A549 (cell line): ENCODE data around the gene WDR48. TPM values are rescaled to one million over a fixed set of nuclear protein-coding genes. Genes with fewer than 3 reads are reported as not detected.

ENCODE experiments used
- ATAC-seq, 2 experiments: fragments of 200-7000 bp in 1 of 2; fragments of >200 bp in 1 of 2; cut with Nextera tagmentation in 1 of 2; cut with Tn5 transposase in 1 of 2; 3 replicates each; pipeline versions ENCODE4 v1.8.0 to v1.9.1; 2018 to 2020; ENCODE audit warnings: mild to moderate bottlenecking in 1 of 2, moderate library complexity in 1 of 2
- CTCF ChIA-PET: fragments of 300-600 bp; sonication (Branson Sonifier 250); formaldehyde crosslinking; extraction: SDS; loops from one replicate; lab custom pipeline; 2021; ENCODE audit warnings: antibody characterized with exemption, inconsistent platforms; lab: Yijun Ruan, JAX
- POLR2A ChIA-PET: fragments of 350-600 bp; formaldehyde crosslinking; extraction: SDS; loops from one replicate; lab custom pipeline; 2021; ENCODE audit warnings: antibody characterized with exemption, inconsistent platforms; lab: Yijun Ruan, JAX
- DNase-seq, 2 experiments: peaks; one replicate each; pipeline versions ENCODE4 v3.0.0 to v3.0.0-alpha.2; 2011 to 2016; ENCODE audit warnings: low read depth in 1 of 2, low spot score in 1 of 2
- FAIRE-seq: peaks from 2 replicates; lab custom pipeline; 2011; peaks lifted over from hg19 to GRCh38; lab: Jason Lieb, UNC
- H3K27ac ChIP-seq, 2 experiments: fragments of >200 bp; sonication (Bioruptor Twin); formaldehyde crosslinking; 3 replicates each; pipeline ENCODE4 v1.5.1; 2016 to 2017
- H3K4me1 ChIP-seq: fragments of >200 bp; sonication (Bioruptor Twin); formaldehyde crosslinking; 3 replicates; pipeline ENCODE4 v1.6.1; 2016
- H3K4me2 ChIP-seq: fragments of >200 bp; sonication (Bioruptor Twin); formaldehyde crosslinking; 3 replicates; pipeline ENCODE4 v1.6.1; 2016
- H3K4me3 ChIP-seq: fragments of >200 bp; sonication (Bioruptor Twin); formaldehyde crosslinking; 3 replicates; pipeline ENCODE4 v1.5.1; 2016
- H3K9me3 ChIP-seq: fragments of >200 bp; sonication (Bioruptor Twin); formaldehyde crosslinking; 3 replicates; pipeline ENCODE4 v1.6.1; 2016
- ATOH8 ChIP-seq: fragments of 250-450 bp; sonication (Bioruptor Pico); IDR thresholded peaks from 2 replicates; pipeline ENCODE4 v1.5.0; 2020; ENCODE audit warnings: low read depth, mild to moderate bottlenecking, moderate library complexity
- BCL3 ChIP-seq: fragments of >200 bp; sonication (Bioruptor Twin); formaldehyde crosslinking; IDR thresholded peaks from 3 replicates; pipeline ENCODE4 v1.6.1; 2016
- CHD4 ChIP-seq: fragments of 200-600 bp; sonication (generic); IDR thresholded peaks from 2 replicates; pipeline ENCODE4 v1.6.1; 2016; ENCODE audit warnings: antibody characterized with exemption, mild to moderate bottlenecking, borderline replicate concordance
- CTCF ChIP-seq: fragments of >200 bp; sonication (Bioruptor Twin); formaldehyde crosslinking; IDR thresholded peaks from 3 replicates; pipeline ENCODE4 v1.5.1; 2016
- E2F6 ChIP-seq: IDR thresholded peaks from 2 replicates; pipeline ENCODE4 v1.6.1; 2012; ENCODE audit warnings: low read depth, borderline replicate concordance
- EHF ChIP-seq: fragments of 250-450 bp; sonication (Bioruptor Pico); IDR thresholded peaks from 2 replicates; pipeline ENCODE4 v1.5.0; 2020; ENCODE audit warnings: mild to moderate bottlenecking
- ESRRA ChIP-seq: fragments of 150-350 bp; IDR thresholded peaks from 2 replicates; pipeline ENCODE4 v1.6.1; 2014; ENCODE audit warnings: mild to moderate bottlenecking, low read length, borderline replicate concordance
- FOSB ChIP-seq: fragments of 250-450 bp; sonication (Bioruptor Pico); IDR thresholded peaks from 2 replicates; pipeline ENCODE4 v1.5.0; 2020; ENCODE audit warnings: mild to moderate bottlenecking, moderate library complexity
- FOXS1 ChIP-seq: fragments of 250-450 bp; sonication (Bioruptor Pico); IDR thresholded peaks from 2 replicates; pipeline ENCODE4 v1.5.0; 2020; ENCODE audit warnings: mild to moderate bottlenecking, moderate library complexity
- GATA3 ChIP-seq: IDR thresholded peaks from 2 replicates; pipeline ENCODE4 v1.6.1; 2012; ENCODE audit warnings: borderline replicate concordance
- HES2 ChIP-seq: fragments of >200 bp; sonication (Bioruptor Twin); formaldehyde crosslinking; IDR thresholded peaks from 2 replicates; pipeline ENCODE4 v1.6.1; 2016
- HMGXB4 ChIP-seq: fragments of 250-450 bp; sonication (Bioruptor Pico); IDR thresholded peaks from 2 replicates; pipeline ENCODE4 v1.5.0; 2021; ENCODE audit warnings: mild to moderate bottlenecking, moderate library complexity, borderline replicate concordance
- HOXB5 ChIP-seq: fragments of 250-450 bp; sonication (Bioruptor Pico); IDR thresholded peaks from 2 replicates; pipeline ENCODE4 v1.5.0; 2020; ENCODE audit warnings: mild to moderate bottlenecking, moderate library complexity
- JUN ChIP-seq, 2 experiments: fragments of >200 bp; sonication (Bioruptor Twin); formaldehyde crosslinking; IDR thresholded peaks; 2 replicates in 1 of 2; 3 replicates in 1 of 2; pipeline ENCODE4 v1.6.1; 2016 to 2017
- JUNB ChIP-seq: fragments of >200 bp; sonication (Bioruptor Twin); formaldehyde crosslinking; IDR thresholded peaks from 2 replicates; pipeline ENCODE4 v1.6.1; 2016
- NFE2L2 ChIP-seq: fragments of 150-350 bp; conservative IDR thresholded peaks from 2 replicates; pipeline ENCODE4 v1.6.1; 2014; ENCODE audit warnings: low read length
- NPAS2 ChIP-seq: fragments of 250-450 bp; sonication (Bioruptor Pico); IDR thresholded peaks from 2 replicates; pipeline ENCODE4 v1.8.0; 2022; ENCODE audit warnings: mild to moderate bottlenecking, moderate library complexity, borderline replicate concordance
- RCOR1 ChIP-seq: fragments of 150-350 bp; IDR thresholded peaks from 2 replicates; pipeline ENCODE4 v1.6.1; 2014; ENCODE audit warnings: antibody characterized with exemption, low read length, low read depth
- RFX5 ChIP-seq: fragments of 450-650 bp; IDR thresholded peaks from 2 replicates; pipeline ENCODE4 v1.7.1; 2014; ENCODE audit warnings: antibody characterized with exemption, mild to moderate bottlenecking, moderate library complexity
- SMC3 ChIP-seq: fragments of >200 bp; sonication (Bioruptor Twin); formaldehyde crosslinking; IDR thresholded peaks from 3 replicates; pipeline ENCODE4 v1.6.1; 2018; ENCODE audit warnings: inconsistent platforms
- SREBF2 ChIP-seq: fragments of 450-650 bp; IDR thresholded peaks from 2 replicates; pipeline ENCODE4 v1.6.1; 2014; ENCODE audit warnings: mild to moderate bottlenecking, moderate library complexity
- ZC3H11A ChIP-seq: fragments of 450-650 bp; IDR thresholded peaks from 2 replicates; pipeline ENCODE4 v1.6.1; 2014; ENCODE audit warnings: antibody characterized with exemption, mild to moderate bottlenecking
- ZNF302 ChIP-seq: fragments of 250-450 bp; sonication (Bioruptor Pico); IDR thresholded peaks from 2 replicates; pipeline ENCODE4 v1.9.0; 2021; ENCODE audit warnings: inconsistent platforms, mild to moderate bottlenecking, moderate library complexity
- WGBS: methylation state at CpG from one replicate; pipeline ENCODE4 v1.1.6; 2017; ENCODE audit errors: missing lambda C conversion rate; 5-methylcytosine and 5-hydroxymethylcytosine counted together
- polyA plus RNA-seq, 4 experiments: library from polyadenylated mRNA; depleted of rRNA in 3 of 4; stranded (reverse); fragments of >200 nt; fragmentation: RNase III in 1 of 4; extraction: RNeasy Plus Mini Kit Qiagen cat#74134 plus additional on column Dnase treatment in 1 of 4; gene quantifications; 2 replicates in 3 of 4; 3 replicates in 1 of 4; pipeline ENCODE4 v1.2.3, GENCODE V29; 2011 to 2017

WDR48 gene
- polyA plus RNA-seq, 2 of the 4 experiments (the other 2 are of a cell fraction), result 18.8 to 41.0 TPM

GRCh38 chr3:39132096-39133092 lies 80.6 kb downstream of the WDR48 start:
- no peak for FAIRE-seq
- no peak overlapping the region for H3K4me3 ChIP-seq
- H3K4me1 ChIP-seq, result no peaks in the 10 kb centered on the region
- H3K27ac ChIP-seq, result no peak overlapping the region
- ChIA-PET CTCF (interaction anchor here (1.1 to 22.7 kb wide), 5 partner anchors 11 to 246 kb away, joined by 3 to 383 read pairs (median 3); no protein-coding TSS in a partner anchor), POLR2A (interaction anchor here (0.6 kb wide), 1 partner anchor 61 kb away, joined by 4 read pairs; no protein-coding TSS in a partner anchor)
- no peak overlapping the region for H3K4me2 ChIP-seq
- H3K9me3 ChIP-seq, result no peaks in the 10 kb centered on the region
- ATAC-seq, result no peak
- DNase-seq, result no peak
- no peak for TF ChIP-seq ESRRA
- TF ChIP-seq E2F6, result no peak
- no peak for TF ChIP-seq BCL3
- no peak for TF ChIP-seq JUN (IDR thresholded peaks at IDR 0.05)
- TF ChIP-seq JUNB, result no peak
- TF ChIP-seq NFE2L2, result no peak
- no peak for TF ChIP-seq NPAS2 (CRISPR knock-in tag)
- TF ChIP-seq ZC3H11A, result no peak
- TF ChIP-seq HOXB5 (CRISPR knock-in tag), result no peak
- no peak for TF ChIP-seq FOXS1 (CRISPR knock-in tag)
- TF ChIP-seq HMGXB4 (CRISPR knock-in tag), result no peak
- 73% methylated on average over 11 of the region's 11 CpGs for WGBS

GRCh38 chr3:39133093-39133490 lies 81.3 kb downstream of the WDR48 start:
- DNase-seq, result no peak
- FAIRE-seq, result no peak
- Histone ChIP-seq H3K4me3 (no peak overlapping the region), H3K4me2 (no peak overlapping the region), H3K4me1 (no peaks in the 10 kb centered on the region), H3K27ac (no peak overlapping the region), H3K9me3 (no peaks in the 10 kb centered on the region)
- ChIA-PET CTCF (interaction anchor here (1.6 to 22.7 kb wide), 3 partner anchors 57 to 159 kb away, joined by 5 to 383 read pairs (median 10); no protein-coding TSS in a partner anchor), POLR2A (no interaction called here)
- 92% methylated on average over 1 of the region's 1 CpG for WGBS
- ATAC-seq, result no peak
- TF ChIP-seq SMC3 (no peak), JUN (IDR thresholded peaks at IDR 0.05) (no peak), GATA3 (no peak), E2F6 (no peak), HES2 (no peak), RFX5 (no peak), CTCF (no peak), ZNF302 (CRISPR knock-in tag) (no peak), NPAS2 (CRISPR knock-in tag) (no peak), RCOR1 (no peak), BCL3 (no peak), SREBF2 (no peak), CHD4 (no peak), EHF (no peak), FOSB (CRISPR knock-in tag) (no peak), ATOH8 (no peak)
